Gastrocnemius medialis (tissue), 4 donors: ENCODE data around the gene MYL11. TPM values are rescaled to one million over a fixed set of nuclear protein-coding genes. Genes with fewer than 3 reads are reported as not detected.

Experiments used
- ATAC-seq, 2 donors: fragments of 150-250 bp; one replicate each; pipeline ENCODE4 v1.9.1; 2016
- DNase-seq, 2 donors: peaks; one replicate each; pipeline ENCODE4 v3.0.0-alpha.2; 2019
- H3K27ac ChIP-seq, 4 donors: fragments of 200-600 bp; sonication (generic); 1 replicate in 1 of 4; 2 replicates in 3 of 4; pipeline ENCODE4 v1.5.1; 2016 to 2018; ENCODE audit warnings: mild to moderate bottlenecking in 2 of 4, moderate library complexity in 1 of 4
- H3K27me3 ChIP-seq, 3 donors: fragments of 200-600 bp; sonication (generic) in 2 of 3; 1 replicate in 1 of 3; 2 replicates in 2 of 3; pipeline versions ENCODE4 v1.5.1 to v1.6.0; 2016 to 2019; ENCODE audit warnings: mild to moderate bottlenecking in 1 of 3, moderate library complexity in 1 of 3
- H3K36me3 ChIP-seq, 2 donors: fragments of 200-600 bp; sonication (generic) in 1 of 2; one replicate each; pipeline ENCODE4 v1.5.1; 2017 to 2018
- H3K4me1 ChIP-seq, 2 donors: fragments of 200-600 bp; sonication (generic) in 1 of 2; one replicate each; pipeline ENCODE4 v1.5.1; 2016 to 2017; ENCODE audit warnings: mild to moderate bottlenecking in 2 of 2
- H3K4me3 ChIP-seq, 4 donors: fragments of 200-600 bp; sonication (generic) in 3 of 4; 1 replicate in 1 of 4; 2 replicates in 3 of 4; pipeline ENCODE4 v1.5.1; 2016 to 2019; ENCODE audit warnings: mild to moderate bottlenecking in 2 of 4
- H3K9me3 ChIP-seq, 3 donors: fragments of 200-600 bp; sonication (generic) in 2 of 3; 1 replicate in 1 of 3; 2 replicates in 2 of 3; pipeline ENCODE4 v1.5.1; 2016 to 2019
- CTCF ChIP-seq, 5 experiments: fragments of 450-650 bp in 3 of 5; fragments of 200-600 bp in 2 of 5; sonication (generic) in 2 of 5; IDR thresholded peaks in 4 of 5; conservative IDR thresholded peaks in 1 of 5; 1 replicate in 4 of 5; 2 replicates in 1 of 5; pipeline ENCODE4 v1.5.1; 2016 to 2019; ENCODE audit warnings: antibody characterized with exemption in 5 of 5, mild to moderate bottlenecking in 3 of 5, moderate library complexity in 3 of 5
- POLR2A ChIP-seq, 2 donors: fragments of 450-650 bp; IDR thresholded peaks; one replicate each; pipeline ENCODE4 v1.6.1; 2017; ENCODE audit warnings: antibody characterized with exemption in 2 of 2, mild to moderate bottlenecking in 2 of 2, moderate library complexity in 2 of 2
- in situ Hi-C, 4 donors: fragments of 200-750 bp; cut with MboI; loops; one replicate each; pipeline versions ENCODE4 v1.15.0 to v1.8.0; 2017; ENCODE audit warnings: low sequenced_read_pairs in 4 of 4
- intact Hi-C: fragments of 100-400 bp; cut with DNase I; formaldehyde crosslinking; loops from one replicate; pipeline ENCODE4 v1.15.1; 2023; ENCODE audit warnings: low total_unique reads
- total RNA-seq, 4 donors: library from RNA; depleted of rRNA; stranded (reverse); fragments of >200 nt; gene quantifications; one replicate each; pipeline versions ENCODE4 v1.1.0 to v1.2.3, GENCODE V29; 2016

The MYL11 gene
- total RNA-seq, 4 donors from 2014 or later = 1,053 to 4,879 (median 1,942) TPM

GRCh38 chr16:30348929-30349328 is 25.7 kb upstream of the MYL11 start:
- Histone ChIP-seq H3K4me3 (no peak overlapping the region), H3K27me3 (no peaks in the 10 kb centered on the region), H3K36me3 (peaks cover 0 to 16% of the 10 kb centered on the region in 2 donors), H3K27ac (no peak overlapping the region), H3K9me3 (no peaks in the 10 kb centered on the region), H3K4me1 (peaks cover 23 to 25% of the 10 kb centered on the region in 2 donors)
- in situ Hi-C loops = no loop called here
- ATAC-seq = no peak
- no peak for DNase-seq
- TF ChIP-seq CTCF (IDR thresholded peaks at IDR 0.05 in 4 of 5, conservative IDR thresholded peaks at IDR 0.05 in 1 of 5) (no peak), POLR2A (IDR thresholded peaks at IDR 0.05) (no peak)
- intact Hi-C loops = no loop called here

GRCh38 chr16:30349675-30350074 is 24.9 kb upstream of the MYL11 start:
- H3K4me1 ChIP-seq = peaks cover 31% of the 10 kb centered on the region in 2 donors
- no peak for TF ChIP-seq CTCF (IDR thresholded peaks at IDR 0.05 in 4 of 5, conservative IDR thresholded peaks at IDR 0.05 in 1 of 5)
- TF ChIP-seq POLR2A (IDR thresholded peaks at IDR 0.05) = no peak
- peaks cover 0 to 16% of the 10 kb centered on the region in 2 donors for H3K36me3 ChIP-seq
- H3K27ac ChIP-seq = peak overlapping the region in 1 of 4 donors; percentile 44
- no peak overlapping the region for H3K4me3 ChIP-seq
- H3K27me3 ChIP-seq = no peaks in the 10 kb centered on the region
- intact Hi-C loops (no loop called here), in situ Hi-C loops (loop anchor here in 2 of 4 donors (25.0 kb wide), 2 partner anchors 262 to 287 kb away; partner anchors contain the start of genes ALDOA (in 1 of the 2), PPP4C (in 1 of the 2), TBX6 (in 1 of the 2) and YPEL3 (in 1 of the 2))
- ATAC-seq (no peak), DNase-seq (no peak)
- H3K9me3 ChIP-seq = no peaks in the 10 kb centered on the region

- Histone ChIP-seq H3K36me3 (peaks cover 0 to 16% of the 10 kb centered on the region in 2 donors), H3K27me3 (no peaks in the 10 kb centered on the region), H3K27ac (peak overlapping the region in 3 of 4 donors; percentile 92 to 97 (median 93)), H3K4me3 (no peak overlapping the region), H3K4me1 (peaks cover 31% of the 10 kb centered on the region in 2 donors), H3K9me3 (no peaks in the 10 kb centered on the region)
- TF ChIP-seq POLR2A (IDR thresholded peaks at IDR 0.05) (no peak), CTCF (IDR thresholded peaks at IDR 0.05 in 4 of 5, conservative IDR thresholded peaks at IDR 0.05 in 1 of 5) (no peak)
- intact Hi-C loops (no loop called here), in situ Hi-C loops (loop anchor here in 2 of 4 donors (25.0 kb wide), 2 partner anchors 263 to 288 kb away; partner anchors contain the start of genes ALDOA (in 1 of the 2), PPP4C (in 1 of the 2), TBX6 (in 1 of the 2) and YPEL3 (in 1 of the 2))
- DNase-seq = no peak
- no peak for ATAC-seq
Measured at GRCh38 chr16:30350134-30350871, 24.3 kb upstream of the MYL11 start.

- ATAC-seq (no peak), DNase-seq (no peak)
- Histone ChIP-seq H3K27me3 (no peaks in the 10 kb centered on the region), H3K9me3 (no peaks in the 10 kb centered on the region), H3K4me1 (peaks cover 37% of the 10 kb centered on the region in 2 donors), H3K4me3 (no peak overlapping the region), H3K27ac (peak overlapping the region; percentile 92 to 97 (median 94)), H3K36me3 (peaks cover 0 to 16% of the 10 kb centered on the region in 2 donors)
- intact Hi-C loops (loop anchor here (1.0 kb wide), 1 partner anchor 15 kb away; no protein-coding TSS in a partner anchor), in situ Hi-C loops (loop anchor here in 2 of 4 donors (25.0 kb wide), 2 partner anchors 264 to 289 kb away; partner anchors contain the start of genes ALDOA (in 1 of the 2), PPP4C (in 1 of the 2), TBX6 (in 1 of the 2) and YPEL3 (in 1 of the 2))
- TF ChIP-seq CTCF (IDR thresholded peaks at IDR 0.05 in 4 of 5, conservative IDR thresholded peaks at IDR 0.05 in 1 of 5) = no peak
- TF ChIP-seq POLR2A (IDR thresholded peaks at IDR 0.05) = no peak
Measured at GRCh38 chr16:30351001-30351441, 23.6 kb upstream of the MYL11 start.
